OCI-M1 (cell line): ENCODE data around the gene PPP4R3A.

Experiments
- DNase-seq: peaks from one replicate; lab custom pipeline; 2025; lab: John Stamatoyannopoulos, UW

PPP4R3A gene

GRCh38 chr14:91503000-91503504, 7.1 kb downstream of the PPP4R3A start:
- DNase-seq = no peak

GRCh38 chr14:91501951-91502930, 7.9 kb downstream of the PPP4R3A start:
- no peak for DNase-seq

GRCh38 chr14:91501348-91501747, 8.8 kb downstream of the PPP4R3A start:
- no peak for DNase-seq

- DNase-seq = no peak
Measured at GRCh38 chr14:91496790-91497189, 13.3 kb downstream of the PPP4R3A start.

GRCh38 chr14:91494392-91495065, 15.6 kb downstream of the PPP4R3A start:
- peak; percentile 23 for DNase-seq

- peak; percentile 2 for DNase-seq
Measured at GRCh38 chr14:91493169-91493568, 16.9 kb downstream of the PPP4R3A start.

GRCh38 chr14:91484744-91485143, 25.4 kb downstream of the PPP4R3A start:
- no peak for DNase-seq

GRCh38 chr14:91484186-91484585, 25.9 kb downstream of the PPP4R3A start:
- DNase-seq = peak; percentile 12

- DNase-seq = peak; percentile 1
Measured at GRCh38 chr14:91482263-91483013, 27.7 kb downstream of the PPP4R3A start.

GRCh38 chr14:91477388-91477787, 32.7 kb downstream of the PPP4R3A start:
- no peak for DNase-seq

- DNase-seq = no peak
Measured at GRCh38 chr14:91473046-91473445, 37.1 kb downstream of the PPP4R3A start.

GRCh38 chr14:91470216-91470615, 39.9 kb downstream of the PPP4R3A start:
- DNase-seq = no peak

GRCh38 chr14:91466192-91466591, 43.9 kb downstream of the PPP4R3A start:
- DNase-seq = no peak

- no peak for DNase-seq
Measured at GRCh38 chr14:91464615-91465205, 45.4 kb downstream of the PPP4R3A start.

- DNase-seq = no peak
Measured at GRCh38 chr14:91458612-91459011, 51.5 kb downstream of the PPP4R3A start.

- no peak for DNase-seq
Measured at GRCh38 chr14:91456283-91456682, 53.8 kb downstream of the PPP4R3A start.

GRCh38 chr14:91454580-91454979, 55.5 kb downstream of the PPP4R3A start:
- no peak for DNase-seq

- no peak for DNase-seq
Measured at GRCh38 chr14:91454155-91454554, 56.0 kb downstream of the PPP4R3A start.

GRCh38 chr14:91453744-91454143, 56.4 kb downstream of the PPP4R3A start:
- DNase-seq = no peak

- no peak for DNase-seq
Measured at GRCh38 chr14:91444335-91445020, 65.6 kb downstream of the PPP4R3A start.

- DNase-seq = no peak
Measured at GRCh38 chr14:91439345-91439744, 70.8 kb downstream of the PPP4R3A start.
